Amniotic stem cell (primary cell): ENCODE measurements around the gene FXYD3.
"Not testable (repeated sequence)": the region's sequence is repeated elsewhere in the genome, so short reads cannot be mapped to it uniquely, and the experiment has no call there.

ENCODE experiments used
- DNase-seq: peaks from one replicate; lab custom pipeline; 2025; lab: John Stamatoyannopoulos, UW

FXYD3 gene

GRCh38 chr19:35086455-35086854, 29.2 kb upstream of the FXYD3 start:
- no peak for DNase-seq

GRCh38 chr19:35087393-35087792, 28.2 kb upstream of the FXYD3 start:
- DNase-seq, result no peak

GRCh38 chr19:35088131-35088913, 27.3 kb upstream of the FXYD3 start:
- peak; percentile 53 for DNase-seq

- DNase-seq, result no peak
These were observed 26.1 kb upstream of the FXYD3 start for GRCh38 chr19:35089554-35089953.

- no peak for DNase-seq
These were observed 25.5 kb upstream of the FXYD3 start for GRCh38 chr19:35090160-35090505.

- no peak for DNase-seq
These were observed 25.0 kb upstream of the FXYD3 start for GRCh38 chr19:35090506-35091214.

GRCh38 chr19:35093430-35093829, 22.2 kb upstream of the FXYD3 start:
- DNase-seq, result no peak

- no peak for DNase-seq
These were observed 21.5 kb upstream of the FXYD3 start for GRCh38 chr19:35093941-35094647.

- DNase-seq, result no peak
These were observed 21.0 kb upstream of the FXYD3 start for GRCh38 chr19:35094656-35095055.

- DNase-seq, result no peak
These were observed 19.8 kb upstream of the FXYD3 start for GRCh38 chr19:35095667-35096368.

- DNase-seq, result no peak
These were observed 17.1 kb upstream of the FXYD3 start for GRCh38 chr19:35098413-35099049.

- no peak for DNase-seq
These were observed 16.3 kb upstream of the FXYD3 start for GRCh38 chr19:35099155-35099896.

- no peak for DNase-seq
These were observed 15.7 kb upstream of the FXYD3 start for GRCh38 chr19:35099897-35100275.

- DNase-seq, result no peak
These were observed 14.8 kb upstream of the FXYD3 start for GRCh38 chr19:35100588-35101533.

GRCh38 chr19:35101949-35102348, 13.7 kb upstream of the FXYD3 start:
- not testable (repeated sequence) for DNase-seq

- DNase-seq, result not testable (repeated sequence)
These were observed 12.0 kb upstream of the FXYD3 start for GRCh38 chr19:35103614-35104013.

- no peak for DNase-seq
These were observed 11.3 kb upstream of the FXYD3 start for GRCh38 chr19:35104361-35104760.

- DNase-seq, result no peak
These were observed 10.6 kb upstream of the FXYD3 start for GRCh38 chr19:35105047-35105410.

- DNase-seq, result no peak
These were observed 10.0 kb upstream of the FXYD3 start for GRCh38 chr19:35105411-35106290.
